ENCODE data around the gene TOB2.

DNA sequence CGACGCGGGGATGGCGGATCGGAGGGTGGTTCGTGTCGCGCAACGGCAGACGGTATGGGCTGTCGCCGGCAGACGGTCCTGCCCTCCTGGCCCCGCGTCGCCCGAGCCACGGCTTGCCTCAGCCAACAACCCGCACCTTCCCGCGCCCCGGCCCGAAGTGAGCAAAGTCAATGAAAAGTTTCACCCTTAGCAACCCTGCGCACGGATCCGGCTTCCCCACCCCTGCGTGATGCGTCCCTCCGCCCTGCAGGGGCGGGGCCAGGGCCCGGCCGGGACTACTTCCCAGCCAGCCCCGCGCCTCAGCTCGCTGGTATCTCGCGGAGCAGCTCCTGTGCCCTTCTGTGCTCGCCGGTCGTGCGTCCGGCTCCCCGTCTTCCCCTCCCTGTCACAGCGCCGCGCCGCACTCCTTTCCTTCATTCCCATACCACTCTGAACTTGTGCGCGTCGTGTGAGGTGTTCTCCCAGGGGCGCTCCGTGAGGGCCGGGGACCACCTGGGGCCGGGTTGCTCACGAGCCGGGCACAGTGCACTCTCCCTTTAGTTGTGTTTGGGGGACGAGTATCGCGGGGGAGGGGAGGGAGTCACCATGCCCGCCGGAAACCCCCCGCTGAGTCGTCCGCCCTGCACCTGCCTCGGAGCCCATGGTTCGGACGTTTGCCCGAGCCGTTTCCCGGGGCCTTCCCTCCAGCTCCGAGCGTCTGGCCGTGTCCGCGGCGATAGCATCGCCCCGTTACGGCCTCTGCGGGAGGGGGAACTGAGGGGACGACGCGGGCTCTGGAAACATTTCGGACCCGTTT lies at the start of gene TOB2:
- TF ChIP-seq POLR2AphosphoS5 (IDR thresholded peaks at IDR 0.05; ENCODE audit: low read depth, low read length) (peak; percentile 97), RXRA (IDR thresholded peaks at IDR 0.05; ENCODE audit: borderline replicate concordance, low read depth) (peak; percentile 21; the same call in 1 of the 2 replicates), FOSL2 (IDR thresholded peaks at IDR 0.05; ENCODE audit: borderline replicate concordance, low read depth) (no peak), TCF12 (IDR thresholded peaks at IDR 0.05) (peak; percentile 16; the same call in 1 of the 2 replicates), RFX5 (IDR thresholded peaks at IDR 0.05; ENCODE audit: low read length) (peak; percentile 73), MXI1 (IDR thresholded peaks at IDR 0.05; ENCODE audit: low read depth, low read length) (peak; percentile 58), JUND (IDR thresholded peaks at IDR 0.05) (no peak), EP300 (IDR thresholded peaks at IDR 0.05; ENCODE audit: borderline replicate concordance in 1 of 2, low read depth in 1 of 2, low read length in 1 of 2) (no peak), NFIC (IDR thresholded peaks at IDR 0.05; ENCODE audit: borderline replicate concordance) (peak; percentile 29; the same call in 1 of the 2 replicates), GATA2 (CRISPR knock-in tag; IDR thresholded peaks at IDR 0.05) (no peak), FOXM1 (IDR thresholded peaks at IDR 0.05; ENCODE audit: low read depth) (no peak), SIN3A (IDR thresholded peaks at IDR 0.05; ENCODE audit: borderline replicate concordance, low read depth, low read length) (peak; percentile 95; the same call in 1 of the 2 replicates)
- TF ChIP-seq, protein P1, sequence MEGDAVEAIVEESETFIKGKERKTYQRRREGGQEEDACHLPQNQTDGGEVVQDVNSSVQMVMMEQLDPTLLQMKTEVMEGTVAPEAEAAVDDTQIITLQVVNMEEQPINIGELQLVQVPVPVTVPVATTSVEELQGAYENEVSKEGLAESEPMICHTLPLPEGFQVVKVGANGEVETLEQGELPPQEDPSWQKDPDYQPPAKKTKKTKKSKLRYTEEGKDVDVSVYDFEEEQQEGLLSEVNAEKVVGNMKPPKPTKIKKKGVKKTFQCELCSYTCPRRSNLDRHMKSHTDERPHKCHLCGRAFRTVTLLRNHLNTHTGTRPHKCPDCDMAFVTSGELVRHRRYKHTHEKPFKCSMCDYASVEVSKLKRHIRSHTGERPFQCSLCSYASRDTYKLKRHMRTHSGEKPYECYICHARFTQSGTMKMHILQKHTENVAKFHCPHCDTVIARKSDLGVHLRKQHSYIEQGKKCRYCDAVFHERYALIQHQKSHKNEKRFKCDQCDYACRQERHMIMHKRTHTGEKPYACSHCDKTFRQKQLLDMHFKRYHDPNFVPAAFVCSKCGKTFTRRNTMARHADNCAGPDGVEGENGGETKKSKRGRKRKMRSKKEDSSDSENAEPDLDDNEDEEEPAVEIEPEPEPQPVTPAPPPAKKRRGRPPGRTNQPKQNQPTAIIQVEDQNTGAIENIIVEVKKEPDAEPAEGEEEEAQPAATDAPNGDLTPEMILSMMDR (IDR thresholded peaks at IDR 0.05), result no peak
- TF ChIP-seq, protein P2, sequence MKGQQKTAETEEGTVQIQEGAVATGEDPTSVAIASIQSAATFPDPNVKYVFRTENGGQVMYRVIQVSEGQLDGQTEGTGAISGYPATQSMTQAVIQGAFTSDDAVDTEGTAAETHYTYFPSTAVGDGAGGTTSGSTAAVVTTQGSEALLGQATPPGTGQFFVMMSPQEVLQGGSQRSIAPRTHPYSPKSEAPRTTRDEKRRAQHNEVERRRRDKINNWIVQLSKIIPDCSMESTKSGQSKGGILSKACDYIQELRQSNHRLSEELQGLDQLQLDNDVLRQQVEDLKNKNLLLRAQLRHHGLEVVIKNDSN (IDR thresholded peaks at IDR 0.05; ENCODE audit: borderline replicate concordance, low read depth), result no peak
